Gastroesophageal sphincter (tissue), 3 donors: ENCODE measurements around the gene STAG3.

Experiments
- EP300 ChIP-seq: sonication (generic); formaldehyde crosslinking; IDR thresholded peaks from one replicate; pipeline ENCODE4 v1.6.1; 2017; ENCODE audit warnings: antibody characterized with exemption, mild to moderate bottlenecking
- POLR2A ChIP-seq, 2 donors: fragments of 450-650 bp; IDR thresholded peaks; one replicate each; pipeline ENCODE4 v1.6.1; 2017; ENCODE audit warnings: antibody characterized with exemption in 2 of 2, mild to moderate bottlenecking in 2 of 2, moderate library complexity in 1 of 2
- POLR2AphosphoS5 ChIP-seq: sonication (generic); formaldehyde crosslinking; IDR thresholded peaks from one replicate; pipeline ENCODE4 v1.6.1; 2017; ENCODE audit warnings: antibody characterized with exemption
- TF ChIP-seq, protein P1 (sequence below), 4 experiments: fragments of 200-600 bp in 2 of 4; fragments of 450-650 bp in 2 of 4; sonication (generic) in 1 of 4; IDR thresholded peaks; one replicate each; pipeline ENCODE4 v1.5.1; 2017 to 2019; ENCODE audit warnings: antibody characterized with exemption in 4 of 4, mild to moderate bottlenecking in 2 of 4, moderate library complexity in 2 of 4

DNA sequence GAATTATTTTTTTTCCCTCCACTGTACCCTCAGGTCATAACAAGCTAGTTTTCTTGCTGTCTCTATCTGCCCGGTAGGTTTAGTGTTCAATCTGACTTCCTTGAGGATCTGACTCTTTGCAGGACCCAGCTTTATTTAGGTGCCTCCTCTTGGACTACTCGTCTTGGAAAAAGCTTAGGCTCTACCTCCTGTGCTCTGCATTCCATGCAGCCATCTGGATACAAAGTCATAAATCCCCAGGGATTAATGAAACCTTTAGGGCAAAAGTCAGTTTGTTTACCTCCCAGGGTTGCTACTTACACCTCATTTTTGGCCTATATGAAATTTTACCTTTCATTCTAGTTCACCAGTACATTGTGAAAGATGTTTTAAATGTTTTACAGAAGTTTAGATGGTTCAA, 8.0 kb downstream of the STAG3 start:
- TF ChIP-seq EP300 = no peak
- TF ChIP-seq, protein P1, sequence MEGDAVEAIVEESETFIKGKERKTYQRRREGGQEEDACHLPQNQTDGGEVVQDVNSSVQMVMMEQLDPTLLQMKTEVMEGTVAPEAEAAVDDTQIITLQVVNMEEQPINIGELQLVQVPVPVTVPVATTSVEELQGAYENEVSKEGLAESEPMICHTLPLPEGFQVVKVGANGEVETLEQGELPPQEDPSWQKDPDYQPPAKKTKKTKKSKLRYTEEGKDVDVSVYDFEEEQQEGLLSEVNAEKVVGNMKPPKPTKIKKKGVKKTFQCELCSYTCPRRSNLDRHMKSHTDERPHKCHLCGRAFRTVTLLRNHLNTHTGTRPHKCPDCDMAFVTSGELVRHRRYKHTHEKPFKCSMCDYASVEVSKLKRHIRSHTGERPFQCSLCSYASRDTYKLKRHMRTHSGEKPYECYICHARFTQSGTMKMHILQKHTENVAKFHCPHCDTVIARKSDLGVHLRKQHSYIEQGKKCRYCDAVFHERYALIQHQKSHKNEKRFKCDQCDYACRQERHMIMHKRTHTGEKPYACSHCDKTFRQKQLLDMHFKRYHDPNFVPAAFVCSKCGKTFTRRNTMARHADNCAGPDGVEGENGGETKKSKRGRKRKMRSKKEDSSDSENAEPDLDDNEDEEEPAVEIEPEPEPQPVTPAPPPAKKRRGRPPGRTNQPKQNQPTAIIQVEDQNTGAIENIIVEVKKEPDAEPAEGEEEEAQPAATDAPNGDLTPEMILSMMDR (IDR thresholded peaks at IDR 0.05) = no peak
- TF ChIP-seq POLR2AphosphoS5 = no peak
- no peak for TF ChIP-seq POLR2A (IDR thresholded peaks at IDR 0.05)
